SK-N-MC (cell line): Measurements from ENCODE around the gene PEAK3.

ENCODE experiments used
- EZH2 ChIP-seq: fragments of 200-600 bp; sonication (generic); IDR thresholded peaks from one replicate; pipeline ENCODE4 v1.6.1; 2017; ENCODE audit warnings: antibody characterized with exemption
- FOXP2 ChIP-seq: optimal IDR thresholded peaks from 2 replicates; pipeline ENCODE3; 2011; ENCODE audit warnings: mild to moderate bottlenecking, moderate library complexity; ENCODE audit not compliant: insufficient read depth; ENCODE audit errors: extremely low read length, control extremely low read depth
- POLR2AphosphoS5 ChIP-seq: IDR thresholded peaks from 2 replicates; pipeline ENCODE4 v1.6.1; 2012; ENCODE audit warnings: mild to moderate bottlenecking, low read depth, low read length, borderline replicate concordance

GRCh38 chr19:2252055-2252796, 29.7 kb downstream of the PEAK3 start:
- TF ChIP-seq FOXP2 = no peak
- TF ChIP-seq POLR2AphosphoS5 = no peak
- TF ChIP-seq EZH2 = peak; percentile 6
